Stimulated activated CD8-positive, alpha-beta memory T cell treated with anti-CD3 and anti-CD28 coated beads, Interleukin-15, amount 100 ng/mL, for 48 hours (primary cell): ENCODE results near the gene KISS1R.
"Not testable (repeated sequence)": the region's sequence is repeated elsewhere in the genome, so short reads cannot be mapped to it uniquely, and the experiment has no call there.

ENCODE experiments used
- DNase-seq, 2 donors: peaks; one replicate each; pipeline ENCODE4 v3.0.0-alpha.2; 2020; ENCODE audit warnings: low read depth in 2 of 2

The KISS1R gene

GRCh38 chr19:917323-918151 is at the start of gene KISS1R:
Gene KISS1R, plus strand, starts transcription at chr19:917333. Its CDS starts 170 bp downstream, at chr19:917503.
- DNase-seq: no peak

- DNase-seq: no peak
Measured at GRCh38 chr19:867855-868457, 49.2 kb upstream of the KISS1R start.

DNA sequence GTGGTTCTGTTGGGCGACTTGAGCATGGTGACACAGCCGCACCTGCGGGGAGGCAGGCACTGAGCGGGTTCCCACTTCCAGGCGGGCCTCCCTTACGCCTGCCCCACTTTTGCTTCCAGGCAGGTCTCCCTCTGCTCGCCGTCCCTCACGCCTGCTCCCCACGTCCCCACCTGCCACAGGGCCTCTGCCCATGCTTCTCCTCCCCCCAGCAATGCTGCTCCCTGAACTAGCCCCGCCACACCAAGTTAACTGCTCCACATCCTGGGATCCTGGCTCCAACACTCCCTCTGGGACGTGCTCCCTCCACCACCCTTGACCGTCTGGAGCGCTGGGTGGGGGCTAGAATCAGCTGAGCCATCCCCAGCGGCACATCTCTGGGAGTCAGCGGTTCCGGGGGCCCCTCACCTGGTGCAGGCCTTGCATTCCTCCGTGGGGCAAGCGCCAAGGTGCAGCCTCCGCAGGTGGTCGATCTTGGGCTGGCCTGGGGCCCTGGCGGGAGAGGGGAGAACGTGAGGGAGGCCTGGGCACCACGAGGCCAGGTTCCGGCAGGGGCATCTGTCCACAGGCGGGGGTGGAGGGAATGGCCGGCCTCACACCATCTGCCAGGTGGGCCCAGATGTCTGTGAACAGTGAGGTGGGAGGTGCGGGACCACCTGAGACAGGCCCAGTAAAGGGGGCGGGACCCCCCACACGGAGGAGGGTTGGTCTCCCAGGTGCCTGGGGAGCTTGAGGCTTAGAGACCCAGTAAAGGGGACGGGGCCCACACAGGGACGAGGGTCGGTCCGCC is 48.5 kb upstream of the KISS1R start:
- DNase-seq: no peak

DNA sequence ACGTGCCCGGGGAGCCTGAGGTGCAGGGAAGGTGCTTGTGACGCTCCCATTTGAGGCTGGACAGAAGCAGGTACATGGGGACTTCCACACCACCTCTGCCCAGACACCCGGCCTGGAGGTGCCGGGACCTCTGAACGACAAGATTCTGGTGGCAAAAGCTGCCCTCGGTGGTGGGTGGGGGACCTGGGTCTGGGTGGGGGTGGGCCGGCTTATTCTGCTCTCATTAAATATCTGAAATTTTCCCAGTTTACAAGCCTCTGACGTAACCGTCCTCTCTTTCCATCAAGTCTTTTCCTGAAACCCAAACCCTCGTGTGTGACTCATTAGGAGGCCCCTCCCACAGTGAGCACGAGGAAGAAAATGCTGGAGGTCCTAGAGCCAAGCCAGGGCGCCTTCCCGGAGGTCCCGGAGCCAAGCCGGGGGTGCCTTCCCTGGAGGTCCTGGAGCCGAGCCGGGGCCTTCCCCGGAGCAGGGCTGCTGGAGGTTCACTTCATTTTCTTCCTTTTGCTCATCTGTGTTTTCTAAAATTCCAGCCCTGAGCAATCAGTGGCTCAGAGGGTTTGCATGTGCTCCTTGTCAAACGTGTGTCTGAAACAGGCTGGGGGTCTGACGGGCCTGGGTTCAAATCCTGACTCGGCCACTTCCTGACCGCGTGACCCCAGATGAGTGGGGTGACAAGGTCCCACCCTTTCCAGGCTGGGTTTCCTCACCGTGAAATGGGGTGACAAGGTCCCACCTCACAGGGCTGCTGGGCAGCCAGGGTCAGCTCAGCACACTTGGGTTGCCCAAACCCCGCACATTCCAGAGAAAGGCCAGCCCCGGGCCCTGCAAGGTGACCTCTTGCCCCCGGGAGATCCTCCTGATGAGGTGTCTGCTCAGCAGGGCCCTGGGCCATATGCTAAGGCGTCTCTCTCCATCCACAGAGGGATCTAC is 47.6 kb upstream of the KISS1R start:
- no peak for DNase-seq

- DNase-seq: no peak
Measured at GRCh38 chr19:870314-870713, 46.8 kb upstream of the KISS1R start.

DNA sequence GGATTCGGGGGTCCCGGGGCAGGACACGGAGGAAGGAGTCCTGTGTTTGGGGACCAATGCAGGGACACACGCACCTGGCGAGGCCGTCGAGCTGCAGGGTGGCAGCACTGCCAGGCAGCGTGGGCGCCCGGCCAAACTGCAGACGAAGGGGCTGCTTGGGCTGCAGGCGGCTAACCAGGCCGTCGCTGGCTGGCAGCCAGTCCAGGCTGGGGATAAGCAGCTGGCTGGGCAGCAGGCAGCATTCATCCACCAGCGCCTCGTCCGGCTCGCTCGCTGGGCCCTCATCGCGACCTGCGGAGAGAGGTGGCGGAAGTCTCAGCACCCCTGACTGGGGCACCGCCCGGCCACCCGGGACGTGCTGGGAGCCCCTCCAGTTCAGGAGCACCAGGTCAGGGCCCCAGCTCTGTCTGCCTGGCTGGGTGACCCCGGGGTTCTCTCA is 46.2 kb upstream of the KISS1R start:
- no peak for DNase-seq

DNA sequence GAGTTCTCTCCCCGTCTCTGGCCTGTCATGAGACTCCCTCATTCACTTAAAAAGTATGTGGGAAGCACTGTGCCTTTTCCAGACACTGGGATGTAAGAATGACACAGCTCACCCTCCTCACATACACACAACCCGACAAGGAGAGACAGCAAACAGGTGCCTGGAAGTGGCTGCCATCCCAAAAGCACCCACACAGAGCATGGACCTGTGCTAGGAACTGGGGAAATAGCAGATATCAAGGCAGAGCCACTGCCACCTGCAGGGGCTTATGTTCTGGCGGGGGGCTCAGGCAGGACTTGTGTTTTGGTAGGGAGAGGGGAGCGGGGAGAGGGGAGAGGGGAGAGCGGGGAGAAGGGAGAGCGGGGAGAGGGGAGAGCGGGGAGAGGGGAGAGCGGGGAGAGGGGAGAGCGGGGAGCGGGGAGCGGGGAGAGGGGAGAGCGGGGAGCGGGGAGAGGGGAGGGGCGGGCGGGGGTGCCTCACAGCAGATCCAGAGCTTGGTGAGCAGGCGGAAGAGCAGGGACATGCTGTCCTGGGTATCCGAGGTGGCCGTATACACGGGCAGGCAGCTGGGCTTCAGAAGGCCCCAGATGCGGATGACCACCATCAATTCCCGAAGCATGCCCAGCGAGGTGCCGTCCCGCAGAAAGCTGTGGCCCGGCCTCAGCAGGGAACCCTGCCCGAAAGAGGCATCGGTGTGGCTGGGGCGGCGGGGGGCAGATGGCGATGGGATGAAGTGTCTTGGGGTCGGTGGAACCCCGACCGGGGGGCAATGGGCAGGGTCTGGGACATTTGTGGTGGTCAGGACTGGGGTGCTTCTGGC is 45.5 kb upstream of the KISS1R start:
- DNase-seq: no peak

GRCh38 chr19:872266-872951 is 44.7 kb upstream of the KISS1R start:
- DNase-seq: peak; percentile 64 to 80

DNA sequence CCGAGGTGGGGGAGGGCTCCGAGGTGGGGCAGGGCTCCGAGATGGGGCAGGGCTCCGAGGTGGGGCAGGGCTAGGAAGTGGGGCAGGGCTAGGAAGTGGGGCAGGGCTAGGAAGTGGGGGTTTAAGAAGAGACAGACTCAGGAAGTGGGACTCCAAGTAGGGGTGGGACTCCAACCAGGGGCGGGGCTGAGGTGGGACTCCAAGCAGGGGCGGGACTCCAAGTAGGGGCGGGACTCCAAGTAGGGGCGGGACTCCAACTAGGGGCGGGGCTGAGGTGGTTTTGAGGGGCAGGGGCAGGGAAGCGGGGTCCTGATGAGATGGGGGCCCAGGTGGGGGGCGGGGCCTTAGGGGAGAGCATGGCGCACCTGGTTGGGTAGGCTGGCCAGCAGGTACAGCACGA is 44.0 kb upstream of the KISS1R start:
- DNase-seq: peak; percentile 57 to 62

DNA sequence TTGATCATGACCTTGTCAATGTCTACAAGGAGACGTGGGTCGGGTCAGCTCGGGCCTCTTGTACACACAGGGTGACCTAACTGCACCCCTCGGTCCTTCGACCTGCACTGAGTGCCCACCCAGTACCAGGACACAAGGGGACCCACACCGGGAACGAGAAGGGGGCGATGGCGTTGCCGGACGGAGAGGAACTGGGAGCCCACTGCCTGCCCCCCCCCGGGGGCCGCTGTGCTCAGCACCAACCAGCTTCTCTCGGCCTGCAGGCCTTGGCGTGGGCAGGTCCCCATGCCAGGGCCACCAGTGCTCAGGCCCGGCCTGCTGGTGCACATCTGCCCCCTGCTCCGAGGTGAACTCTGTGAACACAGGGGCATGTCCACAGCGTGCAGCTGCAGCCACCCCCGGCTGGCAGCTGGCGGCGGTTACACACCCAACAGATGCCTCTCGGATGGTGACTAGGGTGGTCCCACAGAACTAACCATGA is 43.5 kb upstream of the KISS1R start:
- DNase-seq: no peak

DNA sequence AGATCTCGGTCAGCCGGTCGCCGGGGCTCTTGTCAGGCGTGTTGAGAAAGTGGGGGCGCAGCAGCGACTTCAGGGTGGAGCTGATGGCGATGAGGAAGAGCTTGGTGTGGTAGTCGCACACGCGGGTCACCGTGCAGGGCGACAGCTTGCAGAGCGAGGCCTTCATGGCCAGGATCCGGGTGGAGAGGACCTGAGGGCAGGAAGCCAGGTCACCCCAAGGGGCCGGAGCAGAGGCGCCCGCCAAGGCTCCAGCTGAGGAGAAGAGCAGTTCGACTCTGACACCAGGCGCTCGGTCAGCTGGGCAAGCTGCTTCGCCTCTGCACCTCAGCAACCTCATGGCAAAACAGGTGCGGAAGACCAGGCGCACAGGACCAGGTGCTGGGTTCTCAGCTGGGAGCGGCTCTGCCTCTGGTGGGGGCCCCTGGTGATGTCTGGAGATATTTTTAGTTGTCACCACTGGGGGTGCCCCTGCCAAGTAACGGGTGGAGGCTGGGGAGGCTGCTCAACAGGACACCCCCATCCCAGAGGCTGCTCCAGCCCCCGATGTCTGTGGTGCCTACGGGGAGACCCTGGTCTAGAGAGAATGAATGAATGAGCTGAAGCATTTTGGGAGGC is 41.8 kb upstream of the KISS1R start:
- no peak for DNase-seq

DNA sequence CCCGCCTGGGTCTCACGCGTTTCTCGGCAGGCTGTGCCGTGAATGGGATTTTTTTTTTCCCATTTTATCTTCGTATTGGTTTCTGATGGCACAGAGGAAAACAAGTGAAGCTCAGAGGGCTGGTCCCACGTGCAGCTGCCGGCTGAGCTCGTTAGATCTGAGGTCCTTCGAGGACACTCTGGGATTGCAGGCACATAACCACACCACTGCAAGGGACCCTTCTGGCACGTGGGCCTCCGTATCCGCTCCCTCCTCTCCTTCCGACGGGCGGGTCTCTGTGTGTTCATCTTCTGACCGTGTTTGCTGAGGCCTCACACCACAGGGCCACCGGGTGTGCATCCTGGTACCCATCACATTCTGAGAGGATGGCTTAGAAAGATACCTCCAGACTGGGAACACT is 41.0 kb upstream of the KISS1R start:
- no peak for DNase-seq

- DNase-seq: no peak
Measured at GRCh38 chr19:876780-877314, 40.3 kb upstream of the KISS1R start.

DNA sequence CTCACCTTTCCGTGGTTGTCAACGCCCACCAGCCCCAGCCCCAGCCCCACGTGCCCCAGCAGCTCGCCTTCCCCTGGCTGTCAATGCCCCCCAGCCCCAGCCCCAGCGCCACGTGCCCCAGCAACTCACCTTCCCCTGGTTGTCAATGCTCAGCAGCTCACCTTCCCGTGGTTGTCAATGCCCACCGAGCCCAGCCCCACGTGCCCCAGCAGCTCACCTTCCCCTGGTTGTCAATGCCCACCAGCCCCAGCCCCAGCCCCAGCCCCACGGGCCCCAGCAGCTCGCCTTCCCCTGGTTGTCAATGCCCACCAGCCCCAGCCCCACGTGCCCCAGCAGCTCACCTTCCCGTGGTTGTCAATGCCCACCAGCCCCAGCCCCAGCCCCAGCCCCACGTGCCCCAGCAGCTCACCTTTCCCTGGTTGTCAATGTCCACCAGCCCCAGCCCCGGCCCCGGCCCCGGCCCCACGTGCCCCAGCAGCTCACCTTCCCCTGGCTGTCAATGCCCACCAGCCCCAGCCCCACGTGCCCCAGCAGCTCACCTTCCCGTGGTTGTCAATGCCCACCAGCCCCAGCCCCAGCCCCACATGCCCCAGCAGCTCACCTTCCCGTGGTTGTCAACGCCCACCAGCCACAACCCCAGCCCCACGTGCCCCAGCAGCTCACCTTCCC is 39.0 kb upstream of the KISS1R start:
- not testable (repeated sequence) for DNase-seq

GRCh38 chr19:878751-879561 is 38.2 kb upstream of the KISS1R start:
- DNase-seq: not testable (repeated sequence)

DNA sequence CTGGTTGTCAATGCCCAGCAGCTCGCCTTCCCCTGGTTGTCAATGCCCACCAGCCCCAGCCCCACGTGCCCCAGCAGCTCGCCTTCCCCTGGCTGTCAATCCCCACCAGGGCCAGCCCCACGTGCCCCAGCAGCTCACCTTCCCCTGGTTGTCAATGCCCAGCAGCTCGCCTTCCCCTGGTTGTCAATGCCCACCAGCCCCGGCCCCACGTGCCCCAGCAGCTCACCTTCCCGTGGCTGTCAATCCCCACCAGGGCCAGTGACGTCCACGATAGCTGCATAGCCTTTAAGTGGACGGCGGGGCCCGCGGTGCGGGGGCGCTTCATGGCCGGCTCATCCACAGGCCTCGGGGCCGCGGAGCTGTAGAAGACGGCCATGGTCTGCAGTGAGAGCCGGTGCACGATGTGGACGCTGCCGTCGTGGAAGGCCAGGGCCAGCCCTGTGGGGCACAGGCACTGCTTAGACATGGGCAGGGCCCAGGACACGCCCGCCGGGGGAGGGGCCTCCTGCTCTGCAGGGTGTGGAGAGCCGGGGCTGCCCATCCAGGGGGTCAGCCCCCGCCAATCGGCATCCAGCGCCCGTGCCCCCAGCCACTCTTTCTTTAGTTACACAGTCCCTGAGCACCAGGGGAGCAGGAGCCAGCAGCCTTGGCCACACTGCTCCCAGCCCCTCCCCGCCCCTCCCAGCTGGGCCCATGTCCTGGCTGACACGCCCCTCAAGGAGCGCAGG is 37.3 kb upstream of the KISS1R start:
- no peak for DNase-seq
